Chondrocyte (in vitro differentiated cells): Measurements from ENCODE around the gene KCNAB3. TPM values are rescaled to one million over a fixed set of nuclear protein-coding genes. Genes with fewer than 3 reads are reported as not detected.

Experiments used
- DNase-seq: peaks from one replicate; pipeline ENCODE4 v3.0.0; 2021; ENCODE audit warnings: mixed read lengths, low spot score
- H3K27ac Mint-ChIP-seq: one replicate; pipeline ENCODE4 v1.8.0; 2021; ENCODE audit warnings: mild to moderate bottlenecking, moderate library complexity, mixed read lengths; ENCODE audit not compliant: unreplicated experiment
- H3K27me3 Mint-ChIP-seq: 2 replicates; pipeline ENCODE4 v1.8.0; 2021; ENCODE audit warnings: low read depth, mixed read lengths
- H3K36me3 Mint-ChIP-seq: 2 replicates; pipeline ENCODE4 v1.8.0; 2021; ENCODE audit warnings: low read depth, mixed read lengths
- H3K4me1 Mint-ChIP-seq: 2 replicates; pipeline ENCODE4 v1.8.0; 2021; ENCODE audit warnings: low read depth, mild to moderate bottlenecking, mixed read lengths
- H3K4me3 Mint-ChIP-seq: one replicate; pipeline ENCODE4 v1.8.0; 2021; ENCODE audit warnings: mild to moderate bottlenecking, moderate library complexity, mixed read lengths; ENCODE audit not compliant: unreplicated experiment
- H3K9me3 Mint-ChIP-seq: 2 replicates; pipeline ENCODE4 v1.8.0; 2021; ENCODE audit warnings: low read depth, mixed read lengths
- CTCF ChIP-seq: fragments of 200-600 bp; sonication (generic); IDR thresholded peaks from 2 replicates; pipeline ENCODE4 v1.5.0; 2021; ENCODE audit warnings: antibody characterized with exemption, mild to moderate bottlenecking, moderate library complexity
- total RNA-seq: library from RNA; stranded (reverse); gene quantifications from 3 replicates; pipeline ENCODE4 v1.2.1, GENCODE V29; 2021

The KCNAB3 gene
- total RNA-seq, 1 donor from 2014 or later: 2.3 TPM

GRCh38 chr17:7922269-7922844 lies 7.3 kb downstream of the KCNAB3 start:
- no peaks in the 10 kb centered on the region for H3K36me3 Mint-ChIP-seq
- H3K27me3 Mint-ChIP-seq: peaks cover 1% of the 10 kb centered on the region
- no peak for DNase-seq
- peak overlapping the region; percentile 52 for H3K4me3 Mint-ChIP-seq
- H3K4me1 Mint-ChIP-seq: peaks cover 6% of the 10 kb centered on the region
- no peak for TF ChIP-seq CTCF
- peak overlapping the region; percentile 46 for H3K27ac Mint-ChIP-seq
- no peaks in the 10 kb centered on the region for H3K9me3 Mint-ChIP-seq

- H3K9me3 Mint-ChIP-seq: no peaks in the 10 kb centered on the region
- no peak for DNase-seq
- no peak for TF ChIP-seq CTCF
- peaks cover 1% of the 10 kb centered on the region for H3K36me3 Mint-ChIP-seq
- peak overlapping the region; percentile 62 for H3K4me3 Mint-ChIP-seq
- no peaks in the 10 kb centered on the region for H3K27me3 Mint-ChIP-seq
- peak overlapping the region; percentile 85 for H3K27ac Mint-ChIP-seq
- peaks cover 19% of the 10 kb centered on the region for H3K4me1 Mint-ChIP-seq
Observed at GRCh38 chr17:7916808-7917207, 12.8 kb downstream of the KCNAB3 start.

GRCh38 chr17:7916385-7916682 lies 13.3 kb downstream of the KCNAB3 start:
- Mint-ChIP-seq H3K36me3 (peaks cover 4% of the 10 kb centered on the region), H3K4me3 (peak overlapping the region; percentile 62), H3K4me1 (peaks cover 19% of the 10 kb centered on the region), H3K27me3 (no peaks in the 10 kb centered on the region), H3K27ac (peak overlapping the region; percentile 85), H3K9me3 (no peaks in the 10 kb centered on the region)
- no peak for DNase-seq
- TF ChIP-seq CTCF: no peak

- H3K4me1 Mint-ChIP-seq: peaks cover 19% of the 10 kb centered on the region
- peak within 1 kb of the TSS; percentile 97 for H3K27ac Mint-ChIP-seq
- peak; percentile 97 for DNase-seq
- no peaks in the 10 kb centered on the region for H3K9me3 Mint-ChIP-seq
- peak; percentile 4 for TF ChIP-seq CTCF
- H3K4me3 Mint-ChIP-seq: peak within 1 kb of the TSS; percentile 81
- no peaks in the 10 kb centered on the region for H3K27me3 Mint-ChIP-seq
- peaks cover 7% of the 10 kb centered on the region for H3K36me3 Mint-ChIP-seq
Observed at GRCh38 chr17:7915611-7916384, 13.9 kb downstream of the KCNAB3 start, which contains the start of gene RNF227. Gene RNF227 (minus strand): TSS chr17:7916289. CDS start chr17:7916195, 94 bp downstream.

GRCh38 chr17:7915179-7915610 lies 14.5 kb downstream of the KCNAB3 start:
- TF ChIP-seq CTCF: no peak
- peak overlapping the region; percentile 97 for H3K27ac Mint-ChIP-seq
- H3K36me3 Mint-ChIP-seq: peaks cover 13% of the 10 kb centered on the region
- H3K4me3 Mint-ChIP-seq: peak overlapping the region; percentile 81
- no peak for DNase-seq
- H3K27me3 Mint-ChIP-seq: no peaks in the 10 kb centered on the region
- no peaks in the 10 kb centered on the region for H3K9me3 Mint-ChIP-seq
- peaks cover 19% of the 10 kb centered on the region for H3K4me1 Mint-ChIP-seq
